ENCODE results near the gene CHMP5. TPM values are rescaled to one million over a fixed set of nuclear protein-coding genes. Genes with fewer than 3 reads are reported as not detected.

Gene CHMP5
- total and polyA plus RNA-seq, 10 of the 15 experiments (the other 5 are each of a cell fraction or from before 2014, with no cell fraction given), result 40.3 to 179 (median 78.6) TPM

GRCh38 chr9:33265211-33265865 lies 489 bp downstream of the CHMP5 start (continued):
- no peak for TF ChIP-seq CUX1 (IDR thresholded peaks at IDR 0.05; ENCODE audit: insufficient replicate concordance, low read depth, low read length)
- TF ChIP-seq NBN (IDR thresholded peaks at IDR 0.05), result no peak
- TF ChIP-seq SUZ12 (IDR thresholded peaks at IDR 0.05; ENCODE audit: unreplicated experiment), result no peak
- no peak for TF ChIP-seq ATF3 (IDR thresholded peaks at IDR 0.05; ENCODE audit: borderline replicate concordance, extremely low read depth, low read depth, low read length)

DNA sequence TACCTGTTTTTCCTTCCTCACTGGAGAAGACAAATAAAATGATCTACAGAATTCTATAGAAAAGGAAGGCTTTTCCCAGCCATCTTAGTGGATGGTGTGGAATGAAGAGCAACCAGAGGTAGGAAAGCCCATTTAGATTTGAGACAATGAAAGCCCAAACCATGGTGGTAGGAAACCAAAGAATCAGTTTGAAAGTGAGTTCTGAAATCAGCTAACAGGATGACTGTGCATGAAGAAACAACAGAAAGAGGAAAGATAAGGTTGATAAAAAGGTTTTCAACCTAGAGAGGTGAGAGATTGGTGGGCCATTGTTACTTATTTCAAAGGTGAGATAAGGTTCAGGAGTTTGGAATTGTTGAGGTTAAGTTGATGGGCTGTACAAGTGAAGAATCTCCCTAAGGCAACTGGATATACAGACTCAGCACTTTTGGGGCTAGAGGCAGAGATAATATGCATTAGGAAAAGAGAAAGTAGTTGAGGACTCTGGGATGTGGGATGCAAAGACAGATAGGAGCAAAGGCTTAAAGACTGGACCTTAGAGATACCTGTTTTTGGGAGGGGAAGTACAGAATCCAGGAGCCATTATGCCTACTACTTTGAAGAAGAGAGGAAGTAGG lies 2.4 kb downstream of the CHMP5 start:
- Histone ChIP-seq H3K4me2 (ENCODE audit: control insufficient read depth, insufficient read depth) (peak overlapping the region; percentile 93), H3K27me3 (replicated peaks in 1 of 2; ENCODE audit: control insufficient read depth in 2 of 2, insufficient read depth in 2 of 2, low read length in 1 of 2) (no peaks in the 10 kb centered on the region), H3K9me3 (replicated peaks; ENCODE audit: control insufficient read depth, insufficient read depth, low read length) (no peaks in the 10 kb centered on the region), H2AFZ (ENCODE audit: control insufficient read depth, low read depth, low read length) (no peak overlapping the region), H3K27ac (ENCODE audit: control insufficient read depth, insufficient read depth) (peak overlapping the region; percentile 34), H4K20me1 (ENCODE audit: control insufficient read depth, insufficient read depth) (no peaks in the 10 kb centered on the region), H3K79me2 (ENCODE audit: control insufficient read depth, insufficient read depth, low read length) (peaks cover 57% of the 10 kb centered on the region), H3K9ac (ENCODE audit: control insufficient read depth, insufficient read depth, low read length) (no peak overlapping the region; the same call in 1 of the 2 replicates), H3K36me3 (ENCODE audit: control insufficient read depth in 2 of 2, insufficient read depth in 2 of 2, low read length in 1 of 2) (peaks cover 0 to 31% of the 10 kb centered on the region in 2 experiments; a peak in 2 of 4 replicates), H3K4me1 (ENCODE audit: control insufficient read depth, insufficient read depth, low read length) (peaks cover 8% of the 10 kb centered on the region), H3K4me3 (peak overlapping the region; percentile 97; the same call in 1 of the 2 replicates)
- in situ Hi-C loops (cut with MboI), result no loop called here
- BruUV-seq (replicated peaks), result no TSS peak
- TF ChIP-seq PAX8 (IDR thresholded peaks at IDR 0.05), result no peak
- TF ChIP-seq RAD51 (IDR thresholded peaks at IDR 0.05), result no peak
- FAIRE-seq (no peak), ATAC-seq (no peak), DNase-seq (ENCODE audit: low read depth, low spot score) (no peak)
- POLR2A ChIA-PET, result interaction anchor here (0.6 to 1.3 kb wide), 2 partner anchors 9 to 29 kb away, joined by 3 to 9 read pairs; no protein-coding TSS in a partner anchor
- CTCF ChIA-PET, result interaction anchor here (0.8 to 2.0 kb wide), 3 partner anchors 20 to 685 kb away, joined by 3 to 9 read pairs (median 4); no protein-coding TSS in a partner anchor
- intact Hi-C loops (cut with micrococcal nuclease; ENCODE audit: unreplicated experiment), result no loop called here
- RAD21 ChIA-PET (ENCODE audit: unreplicated experiment), result no interaction called here
- SMC1A ChIA-PET (ENCODE audit: uncharacterized antibody, unreplicated experiment), result no interaction called here
